ENCODE data around the gene EIF4G3. TPM values are rescaled to one million over a fixed set of nuclear protein-coding genes. Genes with fewer than 3 reads are reported as not detected.
A peak's percentile ranks its signal among the peaks of the same experiment; 100 is the strongest.

EIF4G3 gene
- total and polyA plus RNA-seq, 2 of the 8 experiments (the other 6 are each of a cell fraction or from before 2014, with no cell fraction given) = 47.5 to 66.6 TPM

DNA sequence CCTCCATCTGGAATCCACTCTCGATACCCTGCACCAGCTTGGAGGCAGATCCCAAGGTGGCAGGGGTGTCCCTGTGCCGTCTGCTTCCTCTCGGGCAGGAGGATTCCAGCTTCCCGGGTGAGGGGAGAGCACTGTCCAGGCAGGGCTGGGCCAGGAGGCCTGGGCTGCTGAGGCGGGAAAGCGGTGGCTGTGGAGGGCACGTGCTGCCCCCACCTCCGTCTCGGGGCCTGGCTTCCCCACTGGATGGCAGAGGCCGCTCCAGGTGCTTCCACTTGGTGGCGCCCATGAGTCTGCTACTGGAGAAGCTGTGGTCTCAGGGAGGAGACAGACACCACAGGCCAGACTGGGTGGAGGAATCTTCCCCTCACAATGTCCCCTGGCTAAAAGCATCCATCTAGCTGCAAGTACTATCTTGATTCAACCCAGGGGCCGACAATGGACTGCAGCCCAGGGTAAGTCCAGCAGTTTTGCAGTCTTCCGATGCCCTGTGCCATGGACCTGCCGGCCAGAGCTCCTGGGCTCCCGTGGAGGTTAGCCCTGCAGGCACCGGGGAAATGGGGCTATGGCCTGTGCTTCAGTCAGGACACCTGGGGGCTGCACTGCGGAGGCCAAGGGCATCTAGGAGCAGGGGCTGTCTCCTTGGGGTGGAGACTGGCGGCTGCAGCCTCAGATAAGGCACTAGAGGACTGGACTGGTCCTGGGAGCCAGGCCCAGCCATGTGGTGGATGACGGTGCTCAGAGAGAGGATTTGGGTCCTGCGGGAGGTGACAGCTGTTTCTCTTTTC, 41.3 kb upstream of the EIF4G3 start (continued):
- peak; percentile 81 to 88 (median 86) for TF ChIP-seq CTCF (IDR thresholded peaks at IDR 0.05; ENCODE audit: control extremely low read depth in 1 of 3, insufficient read depth in 1 of 3, low read depth in 1 of 3, low read length in 3 of 3)
- TF ChIP-seq RNF2 (IDR thresholded peaks at IDR 0.05; ENCODE audit: borderline replicate concordance, low read depth, low read length, missing control alignments, poor library complexity, severe bottlenecking) = no peak
